ENCODE measurements around the gene CELSR3. TPM values are rescaled to one million over a fixed set of nuclear protein-coding genes. Genes with fewer than 3 reads are reported as not detected.

Gene CELSR3
- total RNA-seq, 3 donors from 2014 or later (not counting 1 experiment from before 2014, with no cell fraction given) = 2.0 to 3.4 (median 2.6) TPM

DNA sequence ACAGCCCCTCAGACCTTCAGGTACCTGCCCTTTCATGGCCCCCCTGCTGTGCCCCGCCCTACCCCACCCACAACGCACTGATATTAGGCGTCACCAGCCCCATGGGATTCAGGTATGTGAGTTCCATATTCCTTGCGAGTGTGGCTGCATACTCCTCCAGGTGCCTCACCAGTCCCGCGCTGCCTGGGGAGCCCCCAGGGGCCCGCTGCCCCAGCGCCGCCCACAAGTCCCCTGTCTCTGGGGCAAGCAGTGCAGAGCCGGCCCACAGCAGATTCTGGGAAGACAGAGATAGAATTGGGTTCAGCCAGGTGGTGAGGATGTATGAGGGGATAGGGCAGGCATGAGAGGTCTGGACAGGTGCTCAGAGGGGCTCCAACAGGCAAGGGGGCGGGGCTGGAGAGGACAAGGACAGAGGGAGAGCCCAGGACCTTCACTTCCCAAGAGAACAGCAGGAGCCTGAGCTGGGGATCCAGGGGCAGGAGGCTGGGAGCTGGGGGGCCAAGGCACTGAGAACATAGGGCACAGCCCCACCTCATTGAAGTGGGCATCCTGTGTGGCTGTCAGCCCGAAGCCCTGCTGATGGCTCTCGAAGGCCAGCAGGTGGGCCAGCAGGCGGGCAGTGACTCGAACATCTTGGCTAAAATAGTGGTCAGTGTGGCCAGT lies 14.4 kb downstream of the CELSR3 start:
- Mint-ChIP-seq H3K9me3 (no peaks in the 10 kb centered on the region), H3K4me3 (no peak overlapping the region), H3K4me1 (no peaks in the 10 kb centered on the region), H3K27me3 (ENCODE audit: low read depth in 2 of 2) (peaks cover 0 to 4% of the 10 kb centered on the region in 2 donors), H3K36me3 (no peaks in the 10 kb centered on the region), H3K27ac (no peak overlapping the region)
- Histone ChIP-seq H3K9me3 (ENCODE audit: control insufficient read depth, insufficient read depth, low read length) (no peaks in the 10 kb centered on the region), H3K36me3 (ENCODE audit: control insufficient read depth, insufficient read depth, low read length) (no peaks in the 10 kb centered on the region), H3K27ac (ENCODE audit: low read length) (no peak overlapping the region), H3K4me3 (ENCODE audit: low read length) (no peak overlapping the region), H3K27me3 (ENCODE audit: control insufficient read depth, insufficient read depth, low read length) (no peaks in the 10 kb centered on the region), H3K4me1 (ENCODE audit: control insufficient read depth, insufficient read depth, low read length) (no peaks in the 10 kb centered on the region)
- TF ChIP-seq, protein P1, sequence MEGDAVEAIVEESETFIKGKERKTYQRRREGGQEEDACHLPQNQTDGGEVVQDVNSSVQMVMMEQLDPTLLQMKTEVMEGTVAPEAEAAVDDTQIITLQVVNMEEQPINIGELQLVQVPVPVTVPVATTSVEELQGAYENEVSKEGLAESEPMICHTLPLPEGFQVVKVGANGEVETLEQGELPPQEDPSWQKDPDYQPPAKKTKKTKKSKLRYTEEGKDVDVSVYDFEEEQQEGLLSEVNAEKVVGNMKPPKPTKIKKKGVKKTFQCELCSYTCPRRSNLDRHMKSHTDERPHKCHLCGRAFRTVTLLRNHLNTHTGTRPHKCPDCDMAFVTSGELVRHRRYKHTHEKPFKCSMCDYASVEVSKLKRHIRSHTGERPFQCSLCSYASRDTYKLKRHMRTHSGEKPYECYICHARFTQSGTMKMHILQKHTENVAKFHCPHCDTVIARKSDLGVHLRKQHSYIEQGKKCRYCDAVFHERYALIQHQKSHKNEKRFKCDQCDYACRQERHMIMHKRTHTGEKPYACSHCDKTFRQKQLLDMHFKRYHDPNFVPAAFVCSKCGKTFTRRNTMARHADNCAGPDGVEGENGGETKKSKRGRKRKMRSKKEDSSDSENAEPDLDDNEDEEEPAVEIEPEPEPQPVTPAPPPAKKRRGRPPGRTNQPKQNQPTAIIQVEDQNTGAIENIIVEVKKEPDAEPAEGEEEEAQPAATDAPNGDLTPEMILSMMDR (IDR thresholded peaks at IDR 0.05) = no peak
- 91% methylated on average over 15 of the region's 15 CpGs for WGBS (ENCODE audit: insufficient coverage)
- DNase-seq (no peak), ATAC-seq (no peak)
- intact Hi-C loops (cut with micrococcal nuclease) = no loop called here

DNA sequence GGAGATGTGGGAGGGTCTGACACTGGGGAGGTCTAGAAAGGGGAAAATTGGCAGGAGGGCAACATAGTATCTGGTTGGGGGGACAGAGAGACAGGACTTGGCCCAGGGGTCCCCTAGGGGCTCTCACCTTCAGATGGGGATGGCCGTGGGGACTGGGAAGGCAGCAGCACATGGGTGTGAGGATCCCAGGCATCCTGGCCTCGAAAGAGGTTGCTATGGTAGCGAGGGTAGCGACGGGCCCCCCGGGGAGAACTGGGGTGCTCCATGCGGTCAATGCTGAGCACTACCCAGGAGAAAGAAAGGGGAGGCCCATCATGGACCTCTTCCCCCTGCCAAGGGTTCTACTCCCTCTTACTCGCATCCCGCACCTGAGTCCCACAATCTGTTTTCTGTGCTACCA lies 15.0 kb downstream of the CELSR3 start:
- ATAC-seq (no peak), DNase-seq (no peak)
- Histone ChIP-seq H3K36me3 (ENCODE audit: control insufficient read depth, insufficient read depth, low read length) (no peaks in the 10 kb centered on the region), H3K27me3 (ENCODE audit: control insufficient read depth, insufficient read depth, low read length) (no peaks in the 10 kb centered on the region), H3K27ac (ENCODE audit: low read length) (no peak overlapping the region), H3K4me1 (ENCODE audit: control insufficient read depth, insufficient read depth, low read length) (no peaks in the 10 kb centered on the region), H3K4me3 (ENCODE audit: low read length) (no peak overlapping the region), H3K9me3 (ENCODE audit: control insufficient read depth, insufficient read depth, low read length) (no peaks in the 10 kb centered on the region)
- Mint-ChIP-seq H3K36me3 (no peaks in the 10 kb centered on the region), H3K27ac (no peak overlapping the region), H3K4me3 (no peak overlapping the region), H3K9me3 (no peaks in the 10 kb centered on the region), H3K27me3 (ENCODE audit: low read depth in 2 of 2) (peaks cover 0 to 2% of the 10 kb centered on the region in 2 donors), H3K4me1 (no peaks in the 10 kb centered on the region)
- intact Hi-C loops (cut with micrococcal nuclease) = no loop called here
- TF ChIP-seq, protein P1 (IDR thresholded peaks at IDR 0.05) = no peak
- WGBS (ENCODE audit: insufficient coverage) = 94% methylated on average over 9 of the region's 9 CpGs

DNA sequence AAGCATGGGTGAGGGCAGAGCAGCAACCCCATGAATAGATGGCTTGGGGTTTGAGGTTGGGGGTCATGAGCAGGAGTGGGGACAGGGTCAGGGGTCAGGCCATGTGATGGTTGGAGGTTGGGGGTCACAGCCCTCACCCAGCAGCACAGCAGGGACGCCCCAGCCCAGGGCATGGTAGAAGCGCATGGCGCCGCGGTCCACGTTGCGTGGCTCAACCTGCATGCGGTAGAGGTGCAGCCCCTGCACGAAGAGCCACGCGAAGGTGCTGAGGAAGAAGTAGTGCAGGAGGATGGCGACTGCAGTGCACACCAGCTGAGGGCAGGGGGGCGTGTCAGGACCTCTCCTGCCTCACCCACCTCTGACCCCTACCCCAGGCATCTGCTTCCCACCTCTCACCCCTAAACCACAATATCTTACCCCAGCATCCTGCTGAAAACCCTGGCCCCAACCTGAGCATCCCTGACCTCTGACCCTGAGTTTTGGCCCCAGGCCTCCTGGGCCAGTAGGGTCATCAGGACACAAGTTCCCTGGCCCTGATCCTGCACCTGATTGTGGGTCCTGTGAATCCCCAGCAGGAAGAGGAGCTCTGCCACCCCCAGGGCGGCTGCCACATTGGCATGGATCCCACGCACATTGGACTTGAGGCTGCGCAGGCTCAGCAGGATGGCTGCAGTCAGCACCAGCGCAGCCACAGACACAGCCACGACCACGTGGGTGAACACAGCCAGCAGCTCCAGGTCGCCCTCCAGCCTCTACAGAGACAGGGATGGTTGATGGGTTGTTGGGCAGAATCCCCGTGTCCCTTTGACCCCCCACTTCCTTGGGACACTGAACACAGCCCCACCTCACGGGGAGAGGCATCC lies 17.6 kb downstream of the CELSR3 start:
- no peaks in the 10 kb centered on the region for H3K36me3 Mint-ChIP-seq
- no peak overlapping the region for H3K27ac Mint-ChIP-seq
- H3K27me3 Mint-ChIP-seq (ENCODE audit: low read depth in 2 of 2) = no peaks in the 10 kb centered on the region
- H3K9me3 Mint-ChIP-seq = no peaks in the 10 kb centered on the region
- ATAC-seq = no peak
- H3K4me1 ChIP-seq (ENCODE audit: control insufficient read depth, insufficient read depth, low read length) = no peaks in the 10 kb centered on the region
- 92% methylated on average over 22 of the region's 22 CpGs for WGBS (ENCODE audit: insufficient coverage)
- TF ChIP-seq, protein P1 (IDR thresholded peaks at IDR 0.05) = no peak
- no peaks in the 10 kb centered on the region for H3K36me3 ChIP-seq (ENCODE audit: control insufficient read depth, insufficient read depth, low read length)
- H3K27me3 ChIP-seq (ENCODE audit: control insufficient read depth, insufficient read depth, low read length) = no peaks in the 10 kb centered on the region
- no peaks in the 10 kb centered on the region for H3K4me1 Mint-ChIP-seq
- intact Hi-C loops (cut with micrococcal nuclease) = no loop called here
- no peak overlapping the region for H3K4me3 Mint-ChIP-seq
- DNase-seq = no peak
- no peak overlapping the region for H3K27ac ChIP-seq (ENCODE audit: low read length)
- H3K9me3 ChIP-seq (ENCODE audit: control insufficient read depth, insufficient read depth, low read length) = no peaks in the 10 kb centered on the region
- H3K4me3 ChIP-seq (ENCODE audit: low read length) = no peak overlapping the region
